CD4-positive, alpha-beta T cell treated with Interleukin-6 for 4 hours (primary cell): ENCODE measurements around the gene MRPS6.

Source experiments
- DNase-seq: peaks from one replicate; pipeline ENCODE4 v3.0.0-alpha.2; 2020; ENCODE audit warnings: mixed read lengths

The MRPS6 gene

GRCh38 chr21:34135330-34135729 lies 62.0 kb downstream of the MRPS6 start:
- DNase-seq = no peak

DNA sequence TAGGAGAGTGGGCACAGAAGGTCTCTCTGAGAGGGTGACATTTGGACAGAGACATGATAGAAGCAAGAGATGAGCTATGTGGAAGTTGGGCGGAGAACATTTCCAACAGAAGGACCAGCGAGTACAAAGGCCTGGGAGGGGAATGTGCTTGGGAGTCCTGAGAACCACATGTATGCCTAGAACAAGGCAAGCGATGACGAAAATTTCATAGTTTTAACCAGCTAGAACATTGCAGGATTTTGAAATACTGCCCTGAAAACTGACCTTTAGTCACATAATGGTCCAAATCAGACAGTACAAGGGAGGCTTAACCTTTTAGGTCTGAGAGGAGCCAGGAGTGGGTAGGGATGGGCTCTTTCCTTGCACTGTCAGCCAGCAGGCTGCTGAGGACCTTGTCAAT lies 68.0 kb downstream of the MRPS6 start:
- no peak for DNase-seq

- no peak for DNase-seq
Observed at GRCh38 chr21:34143685-34144182, 70.4 kb downstream of the MRPS6 start.

DNA sequence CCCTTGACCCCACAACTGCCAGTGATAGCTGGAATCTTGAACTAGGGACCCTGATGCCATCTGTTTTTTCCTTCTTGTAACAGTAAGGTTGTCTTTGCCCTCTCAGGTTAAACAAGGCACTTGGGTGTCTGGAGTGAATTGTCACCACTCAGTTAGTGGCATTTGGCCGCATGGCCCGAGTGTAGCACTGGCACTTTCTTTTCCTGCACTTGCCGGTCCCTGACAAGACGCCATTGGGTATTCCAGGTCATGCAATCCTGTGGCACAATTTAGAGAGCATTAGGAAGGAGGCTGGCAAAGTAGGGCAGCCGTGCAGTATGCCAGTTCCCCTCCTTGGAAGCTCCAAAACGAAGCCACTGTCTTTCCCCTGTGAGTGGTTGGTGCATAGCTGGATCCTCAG lies 70.8 kb downstream of the MRPS6 start:
- DNase-seq = no peak

- no peak for DNase-seq
Observed at GRCh38 chr21:34147792-34148418, 74.5 kb downstream of the MRPS6 start.

DNA sequence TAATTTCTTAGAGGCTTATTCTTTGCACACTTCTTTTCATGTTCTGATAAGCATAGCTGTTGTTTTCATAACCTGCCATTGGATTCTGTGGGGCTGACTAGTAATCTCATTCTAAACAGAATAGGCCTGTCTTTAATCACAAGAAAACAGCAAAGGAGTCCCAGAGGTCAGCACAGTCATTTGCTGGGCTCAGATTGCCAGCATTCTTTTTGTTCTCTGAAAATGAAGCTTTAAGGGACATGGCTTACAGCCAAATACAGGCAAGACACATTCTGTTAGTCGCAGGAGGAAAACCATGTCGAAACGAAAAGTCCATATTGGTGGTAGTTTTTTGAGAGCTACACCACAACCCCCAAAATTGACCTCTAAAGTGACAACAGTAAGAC lies 75.0 kb downstream of the MRPS6 start:
- no peak for DNase-seq

GRCh38 chr21:34148826-34149558 lies 75.6 kb downstream of the MRPS6 start:
- DNase-seq = no peak

- no peak for DNase-seq
Observed at GRCh38 chr21:34152500-34152899, 79.1 kb downstream of the MRPS6 start.

- DNase-seq = peak; percentile 15
Observed at GRCh38 chr21:34154878-34155277, 81.5 kb downstream of the MRPS6 start.

DNA sequence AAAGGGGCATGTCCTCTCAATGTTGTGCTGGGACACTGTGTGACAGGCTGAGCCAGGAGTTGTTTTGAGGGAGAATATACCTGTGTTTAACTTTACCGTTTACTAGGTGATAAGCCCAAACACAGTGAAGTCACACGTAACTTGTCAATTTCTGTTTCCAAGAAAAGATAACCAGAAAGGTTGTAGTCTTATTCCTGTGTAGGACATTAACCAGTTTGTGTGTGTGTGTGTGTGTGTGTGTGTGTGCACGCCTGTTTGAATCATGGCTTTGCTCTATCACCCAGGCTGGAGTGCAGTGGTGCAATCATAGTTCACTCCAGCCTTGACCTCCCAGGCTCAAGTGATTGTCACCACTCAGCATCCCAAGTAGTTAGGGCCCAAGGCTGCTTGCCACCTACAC lies 83.6 kb downstream of the MRPS6 start:
- DNase-seq = no peak

- DNase-seq = no peak
Observed at GRCh38 chr21:34157521-34157920, 84.1 kb downstream of the MRPS6 start.

DNA sequence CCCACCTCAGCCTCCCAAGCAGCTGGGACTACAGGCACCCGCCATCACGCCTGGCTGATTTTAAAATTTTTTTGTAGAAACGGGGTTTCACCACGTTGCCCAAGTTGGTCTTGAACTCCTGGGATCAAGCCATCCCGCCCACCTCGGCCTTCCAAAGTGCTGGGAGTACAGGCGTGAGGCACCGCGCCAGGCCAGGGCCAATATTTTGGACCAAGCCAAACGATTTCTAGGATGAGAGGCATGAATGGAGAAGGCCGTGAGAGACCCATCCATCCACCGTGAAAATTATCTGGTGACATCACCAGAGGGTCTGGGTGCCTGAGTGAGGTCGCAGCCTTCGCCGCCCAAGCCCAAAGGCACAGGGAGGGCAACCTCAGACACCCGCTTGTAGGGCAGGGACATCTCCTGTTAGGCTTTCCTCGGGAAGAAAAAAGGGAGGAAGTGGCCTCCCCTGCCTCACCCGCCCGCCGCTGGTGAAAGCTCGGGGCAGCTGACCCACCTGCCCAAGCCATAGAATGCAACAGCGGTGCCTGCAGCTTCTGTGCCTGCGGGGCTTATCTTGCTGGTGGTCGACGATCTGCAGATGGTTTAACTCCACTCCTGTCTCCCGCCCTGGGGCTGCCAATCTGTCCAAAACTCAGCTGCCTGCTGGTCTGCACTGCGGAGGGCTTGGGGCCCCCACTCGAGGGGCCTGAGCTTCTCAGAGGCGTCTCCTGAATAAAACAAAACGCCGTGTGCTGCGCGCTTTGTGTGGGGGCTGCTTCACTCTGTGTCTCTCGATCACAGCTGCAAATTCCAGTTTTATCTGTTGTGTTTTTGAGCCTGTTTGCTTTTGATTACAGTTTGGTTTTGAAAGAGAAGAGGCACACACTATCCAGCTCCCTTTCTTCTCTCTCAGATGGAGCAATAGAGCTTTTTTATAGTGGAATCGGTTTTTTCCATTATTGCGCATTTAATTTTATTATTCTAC lies 85.8 kb downstream of the MRPS6 start:
- DNase-seq = no peak

DNA sequence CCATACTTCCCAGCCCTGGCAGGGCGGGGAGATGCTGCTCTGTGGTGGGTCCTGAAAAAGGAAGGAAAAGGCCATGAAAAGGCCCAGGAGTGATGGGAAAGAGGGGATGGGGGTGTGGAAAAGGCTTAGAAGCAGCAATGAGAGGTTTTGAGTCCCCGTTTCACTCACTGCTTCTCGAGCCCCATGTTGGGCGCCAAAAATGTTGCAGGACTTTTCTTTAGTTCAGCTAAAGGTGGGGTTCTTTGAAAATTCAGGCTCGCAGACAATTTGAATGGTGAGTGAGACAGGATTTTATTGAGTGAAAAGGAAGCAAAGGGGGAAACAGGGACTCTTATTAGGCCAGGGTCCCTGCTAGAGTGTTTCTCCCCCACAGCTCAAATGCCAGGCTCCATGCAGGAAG lies 93.1 kb downstream of the MRPS6 start:
- no peak for DNase-seq

GRCh38 chr21:34170886-34171285 lies 97.5 kb downstream of the MRPS6 start:
- DNase-seq = no peak

DNA sequence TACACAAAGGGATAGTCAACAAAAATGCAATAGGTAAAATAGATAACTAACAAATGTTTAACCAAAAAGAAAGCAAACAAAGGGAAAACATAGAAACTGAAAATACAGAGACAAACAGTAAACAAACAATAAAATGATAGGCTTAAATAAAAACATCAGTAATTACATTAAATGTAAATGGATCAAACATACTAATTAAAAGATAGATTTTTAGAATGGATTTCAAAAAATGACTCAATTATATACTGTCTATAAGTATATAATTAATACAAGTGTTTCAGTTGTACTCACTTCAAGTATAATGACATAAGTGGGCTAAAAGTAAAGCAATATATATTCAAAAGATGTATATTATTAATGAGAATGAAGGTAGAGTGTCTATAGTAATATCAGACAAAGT lies 101.1 kb downstream of the MRPS6 start:
- DNase-seq = no peak

GRCh38 chr21:34176448-34176847 lies 103.1 kb downstream of the MRPS6 start:
- no peak for DNase-seq

- DNase-seq = no peak
Observed at GRCh38 chr21:34177919-34178567, 104.7 kb downstream of the MRPS6 start.

DNA sequence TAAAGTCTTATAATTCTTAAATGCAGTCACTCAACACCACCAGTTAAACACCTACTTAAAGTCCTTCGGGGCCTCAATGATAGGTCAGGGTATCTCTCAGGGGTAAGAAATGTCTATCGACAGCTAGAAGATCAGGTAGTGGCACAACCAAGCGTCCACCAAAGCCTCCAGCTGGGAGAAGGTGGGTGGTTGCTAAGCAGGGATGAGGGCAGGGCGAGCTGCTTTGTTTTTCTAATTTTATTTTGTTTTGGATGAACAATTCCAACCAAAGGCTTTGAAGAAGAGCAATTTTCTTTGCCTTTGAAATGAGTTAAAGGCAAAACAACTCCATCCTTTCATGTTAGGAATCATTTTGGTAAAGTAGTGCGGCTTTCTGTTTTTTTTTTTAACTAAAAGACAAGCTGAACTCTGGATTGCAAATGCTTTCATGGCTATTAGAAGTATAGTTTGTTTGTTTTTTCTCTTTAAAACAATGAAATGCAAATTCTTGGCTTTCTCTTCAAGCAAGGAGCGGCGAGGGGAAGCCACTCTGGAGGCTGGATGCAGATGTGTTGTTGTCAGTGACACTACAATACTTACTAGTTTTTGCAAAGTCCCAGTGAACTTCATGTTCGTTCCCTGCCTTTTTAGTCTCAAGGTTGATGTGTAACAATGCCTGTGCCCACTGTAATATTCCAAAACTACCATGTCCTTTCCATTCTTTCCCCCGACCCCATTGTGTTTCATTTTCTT lies 106.0 kb downstream of the MRPS6 start:
- no peak for DNase-seq

GRCh38 chr21:34180407-34180806 lies 107.0 kb downstream of the MRPS6 start:
- DNase-seq = no peak

DNA sequence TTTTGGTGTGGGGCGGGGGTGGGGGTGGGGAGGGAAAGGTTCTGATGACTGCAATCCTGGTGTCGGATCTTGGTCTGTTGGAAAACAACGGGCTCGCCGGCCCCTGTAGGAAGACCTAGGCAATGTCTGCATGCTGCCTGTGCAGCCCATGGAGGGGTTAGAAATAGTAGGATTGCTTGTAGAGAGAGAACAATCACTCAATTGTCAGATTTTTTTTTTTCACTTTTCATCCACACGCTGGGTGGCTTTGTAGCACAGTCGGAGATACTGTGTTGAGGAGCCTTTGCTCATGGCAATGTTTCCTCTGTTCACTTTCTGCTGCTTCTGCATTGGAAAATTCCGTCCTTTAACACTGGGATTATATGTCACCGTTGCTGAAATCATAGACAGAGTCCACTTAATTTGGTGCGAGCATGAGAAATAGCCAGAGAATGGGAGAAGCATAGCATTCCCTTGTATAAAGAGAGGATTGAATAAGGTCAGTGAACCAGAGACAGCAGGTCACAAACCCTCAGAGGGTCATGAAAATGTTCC lies 107.5 kb downstream of the MRPS6 start:
- no peak for DNase-seq

GRCh38 chr21:34181431-34182039 lies 108.2 kb downstream of the MRPS6 start:
- DNase-seq = no peak
